ENCODE data around the gene DOK4.

GRCh38 chr16:57518922-57519321 lies 32.6 kb upstream of the DOK4 start:
- no peak for TF ChIP-seq CTCF (IDR thresholded peaks at IDR 0.05)
- no peak for TF ChIP-seq POLR2A (IDR thresholded peaks at IDR 0.05)
- TF ChIP-seq EP300 (IDR thresholded peaks at IDR 0.05): no peak
